K562 (cell line): ENCODE data around the gene PEX11B. TPM values are rescaled to one million over a fixed set of nuclear protein-coding genes. Genes with fewer than 3 reads are reported as not detected.

Experiments
- ATF2 ChIP-seq: sonication (generic); formaldehyde crosslinking; IDR thresholded peaks from 2 replicates; pipeline ENCODE4 v1.8.1; 2022; ENCODE audit warnings: missing genetic modification reagents
- CBFA2T2 ChIP-seq: fragments of 450-650 bp; conservative IDR thresholded peaks from 2 replicates; pipeline ENCODE4 v1.6.1; 2017; ENCODE audit warnings: mild to moderate bottlenecking
- ETV6 ChIP-seq, 3 experiments: fragments of 150-350 bp in 1 of 3; sonication (generic) in 1 of 3; formaldehyde crosslinking in 1 of 3; IDR thresholded peaks; 2 replicates each; pipeline versions ENCODE4 v1.6.1 to v1.8.0; 2014 to 2022; ENCODE audit warnings: borderline replicate concordance in 2 of 3, low read depth in 2 of 3, antibody characterized with exemption in 1 of 3, low read length in 1 of 3, mild to moderate bottlenecking in 1 of 3, missing genetic modification reagents in 1 of 3
- FIP1L1 ChIP-seq: fragments of 200-400 bp; formaldehyde crosslinking; IDR thresholded peaks from 2 replicates; pipeline ENCODE4 v1.6.1; 2018; ENCODE audit warnings: mild to moderate bottlenecking, low read depth, low read length; ENCODE audit not compliant: poor library complexity, severe bottlenecking
- FOS ChIP-seq: IDR thresholded peaks from 3 replicates; pipeline ENCODE4 v1.6.1; 2011; ENCODE audit not compliant: insufficient read length; ENCODE audit errors: extremely low read depth
- HINFP ChIP-seq: fragments of 450-650 bp; conservative IDR thresholded peaks from 2 replicates; pipeline ENCODE4 v1.6.1; 2016; ENCODE audit warnings: missing genetic modification characterization, low read depth, mild to moderate bottlenecking, control low read depth, missing compliant biosample characterization
- HNRNPL ChIP-seq: fragments of 200-400 bp; formaldehyde crosslinking; IDR thresholded peaks from 2 replicates; pipeline ENCODE4 v1.6.1; 2017; ENCODE audit warnings: low read depth, mild to moderate bottlenecking, low read length
- ILF3 ChIP-seq: fragments of 450-650 bp; IDR thresholded peaks from 2 replicates; pipeline ENCODE4 v1.6.1; 2018; ENCODE audit warnings: antibody characterized with exemption, mild to moderate bottlenecking, moderate library complexity, borderline replicate concordance
- RCOR1 ChIP-seq, 2 experiments: IDR thresholded peaks; 2 replicates each; pipeline ENCODE4 v1.6.1; 2012; ENCODE audit warnings: low read depth in 2 of 2, low read length in 2 of 2, borderline replicate concordance in 1 of 2, improper control_type of control experiment in 1 of 2
- SMAD1 ChIP-seq: fragments of 150-350 bp; IDR thresholded peaks from 2 replicates; pipeline ENCODE4 v1.6.1; 2014; ENCODE audit warnings: low read length, low read depth; ENCODE audit not compliant: partially characterized antibody
- SMAD4 ChIP-seq: fragments of 250-450 bp; sonication (Bioruptor Pico); conservative IDR thresholded peaks from 2 replicates; pipeline ENCODE4 v1.8.0; 2021; ENCODE audit warnings: inconsistent platforms, mild to moderate bottlenecking, moderate library complexity
- SMARCB1 ChIP-seq: IDR thresholded peaks from 2 replicates; pipeline ENCODE4 v1.6.1; 2011; ENCODE audit warnings: improper control_type of control experiment, low read depth; ENCODE audit not compliant: insufficient read length
- TAF15 ChIP-seq: fragments of 200-400 bp; formaldehyde crosslinking; IDR thresholded peaks from 2 replicates; pipeline ENCODE4 v1.6.1; 2017; ENCODE audit warnings: mild to moderate bottlenecking, low read depth, low read length, moderate library complexity
- TOE1 ChIP-seq, 2 experiments: fragments of 450-650 bp in 1 of 2; sonication (generic) in 1 of 2; formaldehyde crosslinking in 1 of 2; IDR thresholded peaks; 2 replicates each; pipeline versions ENCODE4 v1.7.1 to v1.8.0; 2016 to 2022; ENCODE audit warnings: borderline replicate concordance in 2 of 2, mild to moderate bottlenecking in 2 of 2, antibody characterized with exemption in 1 of 2, inconsistent platforms in 1 of 2, low read depth in 1 of 2, missing genetic modification reagents in 1 of 2, moderate library complexity in 1 of 2
- U2AF2 ChIP-seq: fragments of 200-400 bp; formaldehyde crosslinking; optimal IDR thresholded peaks from 2 replicates; pipeline ENCODE3; 2017; ENCODE audit warnings: low read depth, mild to moderate bottlenecking, low read length
- ZBTB34 ChIP-seq: fragments of 250-450 bp; sonication (Bioruptor Pico); IDR thresholded peaks from 2 replicates; pipeline ENCODE4 v1.8.0; 2021; ENCODE audit warnings: mild to moderate bottlenecking, moderate library complexity
- ZNF311 ChIP-seq: fragments of 250-450 bp; sonication (Bioruptor Pico); IDR thresholded peaks from 2 replicates; pipeline ENCODE4 v1.4.0; 2020; ENCODE audit warnings: mild to moderate bottlenecking, moderate library complexity
- ZNF511 ChIP-seq: sonication (generic); formaldehyde crosslinking; IDR thresholded peaks from 2 replicates; pipeline ENCODE4 v1.8.0; 2022; ENCODE audit warnings: mild to moderate bottlenecking, missing genetic modification reagents
- ZNF655 ChIP-seq: fragments of 250-450 bp; sonication (Bioruptor Pico); IDR thresholded peaks from 2 replicates; pipeline ENCODE4 v1.5.0; 2021
- ZNF830 ChIP-seq: fragments of 250-450 bp; sonication (Bioruptor Pico); IDR thresholded peaks from 2 replicates; pipeline ENCODE4 v1.5.0; 2021; ENCODE audit warnings: mild to moderate bottlenecking
- polyA plus RNA-seq, 8 experiments: library from polyadenylated mRNA; depleted of rRNA in 4 of 8; stranded (reverse) in 5 of 8; unstranded in 3 of 8; fragments of >200 nt; fragmentation: Nextera tagmentation in 2 of 8; fragmentation: Illumina TruSeq in 1 of 8; extraction: Ambion mirVana in 2 of 8; extraction: Trizol in 1 of 8; gene quantifications; 2 replicates each; pipeline versions ENCODE4 v1.2.1 to v1.2.3, GENCODE V29; 2011 to 2014; ENCODE audit warnings: inconsistent platforms in 1 of 8, missing spikeins in 1 of 8
- total RNA-seq, 7 experiments: library from RNA; depleted of rRNA in 6 of 7; stranded (reverse); fragments of >200 nt in 6 of 7; fragmentation: Illumina TruSeq in 2 of 7; extraction: Trizol in 2 of 7; gene quantifications; 2 replicates each; pipeline versions ENCODE4 v1.2.1 to v1.2.3, GENCODE V29; 2011 to 2021; ENCODE audit warnings: low replicate concordance in 1 of 7

PEX11B gene
- total and polyA plus RNA-seq, 9 of the 15 experiments (the other 6 are each of a cell fraction or from before 2014, with no cell fraction given), result 13.2 to 60.0 (median 21.7) TPM

- TF ChIP-seq HINFP (tag) (no peak), SMARCB1 (no peak), ATF2 (CRISPR knock-in tag) (no peak), TAF15 (no peak), ZNF311 (CRISPR knock-in tag) (no peak), U2AF2 (no peak), ZNF511 (no peak), ZNF655 (no peak), ZNF830 (no peak), HNRNPL (no peak), ETV6 (IDR thresholded peaks at IDR 0.05; ENCODE audit: borderline replicate concordance in 1 of 2, low read depth in 2 of 2, low read length in 1 of 2) (no peak), ETV6 (CRISPR knock-in tag; IDR thresholded peaks at IDR 0.05; ENCODE audit: borderline replicate concordance) (no peak), SMAD1 (peak; percentile 27), CBFA2T2 (no peak), ILF3 (no peak), SMAD4 (CRISPR knock-in tag) (no peak), FIP1L1 (no peak), TOE1 (IDR thresholded peaks at IDR 0.05; ENCODE audit: borderline replicate concordance) (peak; percentile 92), TOE1 (CRISPR knock-in tag; IDR thresholded peaks at IDR 0.05; ENCODE audit: borderline replicate concordance, low read depth) (no peak), RCOR1 (IDR thresholded peaks at IDR 0.05; ENCODE audit: borderline replicate concordance in 1 of 2, low read depth in 2 of 2, low read length in 2 of 2) (no peak), FOS (no peak), ZBTB34 (no peak)
Observed at GRCh38 chr1:145918144-145918991, at the start of gene PEX11B (continued).
